Smooth muscle cell (in vitro differentiated cells): ENCODE measurements around the gene PFKL. TPM values are rescaled to one million over a fixed set of nuclear protein-coding genes. Genes with fewer than 3 reads are reported as not detected.

Source experiments
- DNase-seq: peaks from one replicate; lab custom pipeline; 2025; ENCODE audit not compliant: unreplicated experiment; lab: John Stamatoyannopoulos, UW
- H2AFZ ChIP-seq: fragments of 200-600 bp; sonication (generic); 2 replicates; pipeline ENCODE4 v1.6.0; 2016; ENCODE audit warnings: antibody characterized with exemption, low read depth, mild to moderate bottlenecking
- H3F3A ChIP-seq: fragments of 200-600 bp; sonication (generic); 2 replicates; pipeline ENCODE4 v1.6.0; 2017; ENCODE audit warnings: antibody characterized with exemption, low read depth
- H3K27ac ChIP-seq: fragments of 200-600 bp; sonication (generic); 2 replicates; pipeline ENCODE4 v1.5.1; 2016; ENCODE audit warnings: low read depth, mild to moderate bottlenecking
- H3K27me3 ChIP-seq: fragments of 200-600 bp; sonication (generic); 2 replicates; pipeline ENCODE4 v1.6.1; 2016; ENCODE audit warnings: low read depth, mild to moderate bottlenecking
- H3K36me3 ChIP-seq: fragments of 200-600 bp; sonication (generic); 2 replicates; pipeline ENCODE4 v1.5.1; 2016; ENCODE audit warnings: low read depth
- H3K4me1 ChIP-seq: fragments of 200-600 bp; sonication (generic); 2 replicates; pipeline ENCODE4 v1.5.1; 2016; ENCODE audit warnings: low read depth
- H3K4me2 ChIP-seq: fragments of 200-600 bp; sonication (generic); 2 replicates; pipeline ENCODE4 v1.6.0; 2016; ENCODE audit warnings: mild to moderate bottlenecking
- H3K4me3 ChIP-seq: fragments of 200-600 bp; sonication (generic); 2 replicates; pipeline ENCODE4 v1.5.1; 2016; ENCODE audit warnings: mild to moderate bottlenecking
- H3K79me2 ChIP-seq: fragments of 200-600 bp; sonication (generic); 2 replicates; pipeline ENCODE4 v1.6.0; 2016; ENCODE audit warnings: low read depth, mild to moderate bottlenecking
- H3K9ac ChIP-seq: fragments of 200-600 bp; sonication (generic); 2 replicates; pipeline ENCODE4 v1.6.0; 2016; ENCODE audit warnings: low read depth
- H3K9me3 ChIP-seq: fragments of 200-600 bp; sonication (generic); replicated peaks from 2 replicates; pipeline ENCODE4 v1.5.1; 2016; ENCODE audit warnings: low read depth
- H4K20me1 ChIP-seq: fragments of 200-600 bp; sonication (generic); 2 replicates; pipeline ENCODE4 v1.6.0; 2016; ENCODE audit warnings: low read depth
- CTCF ChIP-seq: fragments of 200-600 bp; sonication (generic); IDR thresholded peaks from 2 replicates; pipeline ENCODE4 v1.5.1; 2017; ENCODE audit warnings: borderline replicate concordance, mild to moderate bottlenecking, antibody characterized with exemption; ENCODE audit not compliant: insufficient read depth, poor library complexity, severe bottlenecking
- WGBS: methylation state at CpG from one replicate; pipeline ENCODE4 v1.1.7; 2016; ENCODE audit warnings: low lambda C conversion rate; 5-methylcytosine and 5-hydroxymethylcytosine counted together
- polyA plus RNA-seq: library from polyadenylated mRNA; unstranded; fragments of >200 nt; fragmentation: Nextera tagmentation; extraction: Ambion mirVana; gene quantifications from 2 replicates; pipeline ENCODE4 v1.2.1, GENCODE V29; 2016
- total RNA-seq: library from RNA; depleted of rRNA; stranded (reverse); fragments of >200 nt; gene quantifications from 2 replicates; pipeline ENCODE4 v1.2.3, GENCODE V29; 2014

Gene PFKL
- total and polyA plus RNA-seq, 2 experiments from 2014 or later = 51.4 to 162 TPM

DNA sequence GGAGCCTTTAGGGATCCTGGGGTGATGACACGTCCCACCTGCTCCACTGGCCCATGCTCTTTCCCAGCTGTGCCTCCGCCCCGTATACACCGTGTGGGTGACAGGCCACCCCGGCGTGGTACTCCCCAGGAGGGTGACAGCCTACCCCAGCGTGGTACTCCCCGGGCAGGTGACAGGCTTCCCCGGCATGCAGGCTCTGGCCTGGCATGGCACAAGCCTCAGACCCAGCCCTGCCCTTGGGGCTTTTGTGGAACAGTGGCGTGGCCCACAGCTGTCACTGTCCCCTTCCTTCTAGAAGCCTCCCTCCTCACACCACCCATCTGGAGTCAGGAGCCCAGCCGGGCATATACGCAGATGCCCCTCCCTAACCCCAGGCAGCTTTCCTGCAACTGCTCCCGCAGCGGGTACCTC lies 4.7 kb upstream of the PFKL start:
- DNase-seq = no peak
- Histone ChIP-seq H4K20me1 (no peaks in the 10 kb centered on the region), H3K9me3 (no peaks in the 10 kb centered on the region), H2AFZ (no peak overlapping the region), H3K27me3 (no peaks in the 10 kb centered on the region), H3K79me2 (peaks cover under 1% of the 10 kb centered on the region), H3K9ac (no peak overlapping the region), H3F3A (no peaks in the 10 kb centered on the region), H3K4me3 (no peak overlapping the region), H3K4me1 (peaks cover 5% of the 10 kb centered on the region), H3K36me3 (no peaks in the 10 kb centered on the region), H3K4me2 (no peak overlapping the region), H3K27ac (no peak overlapping the region)
- TF ChIP-seq CTCF = no peak
- WGBS = 79% methylated on average over 14 of the region's 14 CpGs

GRCh38 chr21:44295646-44296045 lies 4.2 kb upstream of the PFKL start:
- no peaks in the 10 kb centered on the region for H3K36me3 ChIP-seq
- H3K4me3 ChIP-seq = no peak overlapping the region
- no peak overlapping the region for H2AFZ ChIP-seq
- 69% methylated on average over 10 of the region's 10 CpGs for WGBS
- no peak overlapping the region for H3K9ac ChIP-seq
- H3K27ac ChIP-seq = no peak overlapping the region
- H4K20me1 ChIP-seq = peaks cover 2% of the 10 kb centered on the region
- TF ChIP-seq CTCF = no peak
- H3K4me1 ChIP-seq = peaks cover 6% of the 10 kb centered on the region
- H3K79me2 ChIP-seq = peaks cover 5% of the 10 kb centered on the region
- no peaks in the 10 kb centered on the region for H3K9me3 ChIP-seq
- H3K4me2 ChIP-seq = no peak overlapping the region
- DNase-seq = no peak
- H3K27me3 ChIP-seq = no peaks in the 10 kb centered on the region
- no peaks in the 10 kb centered on the region for H3F3A ChIP-seq

GRCh38 chr21:44296103-44296519 lies 3.7 kb upstream of the PFKL start:
- H4K20me1 ChIP-seq = peaks cover 7% of the 10 kb centered on the region
- DNase-seq = no peak
- no peak overlapping the region for H3K4me2 ChIP-seq
- no peak overlapping the region for H3K9ac ChIP-seq
- no peak overlapping the region for H3K4me3 ChIP-seq
- no peak for TF ChIP-seq CTCF
- no peaks in the 10 kb centered on the region for H3K27me3 ChIP-seq
- H3K4me1 ChIP-seq = peaks cover 9% of the 10 kb centered on the region
- 88% methylated on average over 7 of the region's 12 CpGs for WGBS
- H3F3A ChIP-seq = no peaks in the 10 kb centered on the region
- H3K9me3 ChIP-seq = no peaks in the 10 kb centered on the region
- no peaks in the 10 kb centered on the region for H3K36me3 ChIP-seq
- no peak overlapping the region for H2AFZ ChIP-seq
- peaks cover 10% of the 10 kb centered on the region for H3K79me2 ChIP-seq
- no peak overlapping the region for H3K27ac ChIP-seq

GRCh38 chr21:44296916-44297315 lies 2.9 kb upstream of the PFKL start:
- Histone ChIP-seq H2AFZ (no peak overlapping the region), H4K20me1 (peaks cover 15% of the 10 kb centered on the region), H3K4me3 (no peak overlapping the region), H3K27ac (no peak overlapping the region), H3K9ac (no peak overlapping the region), H3K36me3 (no peaks in the 10 kb centered on the region), H3K27me3 (no peaks in the 10 kb centered on the region), H3K4me1 (peaks cover 9% of the 10 kb centered on the region), H3K9me3 (no peaks in the 10 kb centered on the region), H3F3A (no peaks in the 10 kb centered on the region), H3K4me2 (no peak overlapping the region), H3K79me2 (peaks cover 18% of the 10 kb centered on the region)
- no peak for TF ChIP-seq CTCF
- WGBS = 85% methylated on average over 13 of the region's 13 CpGs
- DNase-seq = no peak
